Measurements from ENCODE around the gene SS18L1. TPM values are rescaled to one million over a fixed set of nuclear protein-coding genes. Genes with fewer than 3 reads are reported as not detected.

Gene SS18L1
- total RNA-seq, 6 experiments from 2014 or later = 14.1 to 26.5 (median 23.7) TPM

- Histone ChIP-seq H3K27me3 (peaks cover 0 to 13% of the 10 kb centered on the region in 2 donors), H3K4me1 (peaks cover 0 to 9% (median 0%) of the 10 kb centered on the region in 4 donors), H3K9me3 (no peaks in the 10 kb centered on the region), H3K36me3 (no peaks in the 10 kb centered on the region), H3K27ac (no peak overlapping the region), H3K4me3 (no peak overlapping the region)
- TF ChIP-seq POLR2A (IDR thresholded peaks at IDR 0.05) = no peak
- TF ChIP-seq CTCF (IDR thresholded peaks at IDR 0.05) = no peak
- 35% methylated on average over 8 of the region's 38 CpGs for WGBS (ENCODE audit: insufficient coverage, low coverage, low lambda C conversion rate, missing lambda C conversion rate)
- ATAC-seq (no peak), DNase-seq (no peak)
- intact Hi-C loops (cut with DNase I) = no loop called here
These were observed 74.6 kb downstream of the SS18L1 start for GRCh38 chr20:62217913-62218773.

GRCh38 chr20:62219101-62219991, 75.8 kb downstream of the SS18L1 start:
- WGBS (ENCODE audit: insufficient coverage, low coverage, low lambda C conversion rate, missing lambda C conversion rate) = 14% methylated on average over 16 of the region's 84 CpGs
- Histone ChIP-seq H3K27me3 (peaks cover 0 to 13% of the 10 kb centered on the region in 2 donors), H3K27ac (no peak overlapping the region), H3K9me3 (no peaks in the 10 kb centered on the region), H3K4me1 (peaks cover 0 to 9% (median 0%) of the 10 kb centered on the region in 4 donors), H3K4me3 (peak overlapping the region in 1 of 3 donors; percentile 52), H3K36me3 (no peaks in the 10 kb centered on the region)
- TF ChIP-seq POLR2A (IDR thresholded peaks at IDR 0.05) = no peak
- ATAC-seq (no peak), DNase-seq (no peak)
- intact Hi-C loops (cut with DNase I) = no loop called here

DNA sequence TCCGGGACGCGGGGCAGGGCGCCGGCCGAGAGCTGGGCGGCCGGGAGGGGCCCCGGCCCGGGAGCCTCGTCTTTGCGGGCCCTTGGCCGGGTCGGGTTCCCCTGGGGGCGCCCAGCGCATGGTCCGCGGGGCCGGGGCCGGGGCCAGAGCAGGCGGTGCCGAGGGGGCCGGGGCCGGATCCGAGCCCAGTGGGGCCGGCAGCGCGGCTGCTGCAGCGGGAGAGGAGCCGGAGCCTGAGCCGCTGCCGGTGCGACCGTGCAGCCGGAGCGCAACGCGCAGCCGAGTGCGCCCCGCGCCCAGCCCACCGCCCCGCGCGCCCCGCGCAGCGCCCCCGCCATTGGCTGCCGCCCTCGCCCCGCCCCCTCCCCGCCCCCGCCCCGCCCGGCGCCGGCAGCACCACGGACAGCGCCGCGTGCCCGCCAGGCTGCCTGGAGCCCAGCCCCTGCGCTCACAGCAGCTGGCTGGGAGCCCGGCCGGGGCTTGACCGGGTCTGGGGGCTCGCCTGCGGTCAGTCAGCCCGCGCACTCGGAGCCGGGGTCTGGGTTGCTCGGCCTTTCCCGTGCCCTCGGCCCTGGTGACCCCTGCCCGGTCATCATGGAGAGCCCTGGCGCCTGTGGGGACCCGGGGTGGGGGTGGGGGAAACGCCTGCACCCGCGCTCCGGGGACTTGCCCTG, 76.6 kb downstream of the SS18L1 start, which contains the start of gene HRH3:
TSS of gene HRH3 (minus strand) at position 287 of the 674 bp plus-strand sequence. CDS start 308 bp downstream, outside the sequence.
- peak in 1 of 3 donors; percentile 50 for DNase-seq
- peaks cover 0 to 9% (median 0%) of the 10 kb centered on the region in 4 donors for H3K4me1 ChIP-seq
- TF ChIP-seq POLR2A (IDR thresholded peaks at IDR 0.05) (no peak), CTCF (IDR thresholded peaks at IDR 0.05) (no peak)
- peak; percentile 58 to 84 (median 74) for ATAC-seq
- intact Hi-C loops (cut with DNase I) = no loop called here
- no CpG with 5 or more reads among the region's 84 CpGs for WGBS (ENCODE audit: insufficient coverage, low coverage, low lambda C conversion rate, missing lambda C conversion rate)
- H3K27me3 ChIP-seq = peaks cover 0 to 13% of the 10 kb centered on the region in 2 donors
- H3K4me3 ChIP-seq = peak within 1 kb of the TSS in 1 of 3 donors; percentile 52
- no peaks in the 10 kb centered on the region for H3K9me3 ChIP-seq
- no peaks in the 10 kb centered on the region for H3K36me3 ChIP-seq
- H3K27ac ChIP-seq = no peak within 1 kb of the TSS

- DNase-seq (no peak), ATAC-seq (no peak)
- H3K4me3 ChIP-seq = no peak overlapping the region
- H3K36me3 ChIP-seq = no peaks in the 10 kb centered on the region
- H3K27ac ChIP-seq = no peak overlapping the region
- H3K27me3 ChIP-seq = peaks cover 0 to 13% of the 10 kb centered on the region in 2 donors
- TF ChIP-seq CTCF (IDR thresholded peaks at IDR 0.05) = no peak
- TF ChIP-seq POLR2A (IDR thresholded peaks at IDR 0.05) = no peak
- no peaks in the 10 kb centered on the region for H3K9me3 ChIP-seq
- peaks cover 0 to 9% (median 0%) of the 10 kb centered on the region in 4 donors for H3K4me1 ChIP-seq
- 3% methylated on average over 5 of the region's 46 CpGs for WGBS (ENCODE audit: insufficient coverage, low coverage, low lambda C conversion rate, missing lambda C conversion rate)
- intact Hi-C loops (cut with DNase I) = no loop called here
These were observed 77.3 kb downstream of the SS18L1 start for GRCh38 chr20:62220666-62221568.

Data from right lobe of liver (tissue), 6 donors.